ENCODE results near the gene TFDP2.

DNA sequence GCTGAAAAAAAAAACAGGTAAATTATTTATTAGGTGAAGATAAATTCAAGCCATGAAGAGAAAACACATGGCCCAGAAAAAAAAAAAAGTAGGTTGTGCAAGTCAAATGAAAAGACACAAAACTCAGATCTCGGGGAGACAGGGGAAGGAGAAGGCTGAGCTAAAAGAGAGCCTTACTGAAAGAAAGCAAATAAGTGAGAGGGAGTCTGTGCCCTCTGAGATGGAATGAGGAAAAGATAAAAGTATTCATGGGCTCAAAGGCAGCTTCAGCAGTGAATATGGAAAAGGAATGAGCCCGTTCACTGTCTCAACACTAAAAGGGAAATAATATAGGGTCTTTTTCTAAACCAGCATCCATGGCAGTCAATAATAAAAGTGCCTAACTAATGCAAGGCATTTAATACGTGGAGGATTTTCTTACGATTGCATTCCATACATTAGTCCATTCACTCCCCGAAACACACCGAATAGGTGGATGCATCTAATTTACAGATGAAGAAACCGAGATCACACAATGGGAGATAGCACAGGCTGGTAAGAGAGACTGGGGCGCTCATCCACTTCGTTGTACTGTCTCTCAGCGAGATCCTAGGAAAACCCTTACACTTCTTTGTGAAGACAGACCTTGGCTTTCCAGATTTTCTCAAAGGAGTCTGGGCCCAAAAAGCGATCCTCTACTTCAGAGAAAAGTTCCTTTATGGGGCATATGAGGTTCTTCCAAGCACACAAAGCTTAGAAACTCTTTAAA is 1.1 kb downstream of the TFDP2 start:
- TF ChIP-seq, protein P1, sequence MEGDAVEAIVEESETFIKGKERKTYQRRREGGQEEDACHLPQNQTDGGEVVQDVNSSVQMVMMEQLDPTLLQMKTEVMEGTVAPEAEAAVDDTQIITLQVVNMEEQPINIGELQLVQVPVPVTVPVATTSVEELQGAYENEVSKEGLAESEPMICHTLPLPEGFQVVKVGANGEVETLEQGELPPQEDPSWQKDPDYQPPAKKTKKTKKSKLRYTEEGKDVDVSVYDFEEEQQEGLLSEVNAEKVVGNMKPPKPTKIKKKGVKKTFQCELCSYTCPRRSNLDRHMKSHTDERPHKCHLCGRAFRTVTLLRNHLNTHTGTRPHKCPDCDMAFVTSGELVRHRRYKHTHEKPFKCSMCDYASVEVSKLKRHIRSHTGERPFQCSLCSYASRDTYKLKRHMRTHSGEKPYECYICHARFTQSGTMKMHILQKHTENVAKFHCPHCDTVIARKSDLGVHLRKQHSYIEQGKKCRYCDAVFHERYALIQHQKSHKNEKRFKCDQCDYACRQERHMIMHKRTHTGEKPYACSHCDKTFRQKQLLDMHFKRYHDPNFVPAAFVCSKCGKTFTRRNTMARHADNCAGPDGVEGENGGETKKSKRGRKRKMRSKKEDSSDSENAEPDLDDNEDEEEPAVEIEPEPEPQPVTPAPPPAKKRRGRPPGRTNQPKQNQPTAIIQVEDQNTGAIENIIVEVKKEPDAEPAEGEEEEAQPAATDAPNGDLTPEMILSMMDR (conservative IDR thresholded peaks at IDR 0.05; ENCODE audit: low read length): no peak
- TF ChIP-seq EZH2phosphoT487 (IDR thresholded peaks at IDR 0.05; ENCODE audit: borderline replicate concordance): no peak

Data from Loucy (cell line).